ENCODE measurements around the gene SIL1. TPM values are rescaled to one million over a fixed set of nuclear protein-coding genes. Genes with fewer than 3 reads are reported as not detected.

The SIL1 gene
- total RNA-seq = 10 to 100 TPM; 20.3 to 39.2 (median 29.1) TPM

- Histone ChIP-seq H3K36me3 (no peaks in the 10 kb centered on the region), H3K4me1 (peaks cover 13 to 42% (median 33%) of the 10 kb centered on the region in 4 donors), H3K27me3 (no peaks in the 10 kb centered on the region), H3K4me3 (peak within 1 kb of the TSS; percentile 69 to 83 (median 80)), H3K27ac (replicated peaks in 1 of 4) (peak within 1 kb of the TSS; percentile 93 to 95 (median 93)), H3K9me3 (no peaks in the 10 kb centered on the region)
- WGBS = 1% methylated on average over 35 of the region's 61 CpGs
- TF ChIP-seq POLR2A (IDR thresholded peaks at IDR 0.05; ENCODE audit: low read depth) (peak; percentile 94), EP300 (IDR thresholded peaks at IDR 0.05) (no peak), CTCF (IDR thresholded peaks at IDR 0.05) (peak in 1 of 3 experiments; percentile 25), POLR2AphosphoS5 (IDR thresholded peaks at IDR 0.05) (peak; percentile 93 to 97)
- DNase-seq (ENCODE audit: extremely low spot score) = peak; percentile 99
- intact Hi-C loops (cut with DNase I) = no loop called here
Measured at GRCh38 chr5:139197710-139198669, at the start of gene SIL1. Gene SIL1 (minus strand): TSS chr5:139198368. CDS start chr5:139127843, 70,525 bp downstream.

- H3K9me3 ChIP-seq = no peaks in the 10 kb centered on the region
- no peak overlapping the region for H3K4me3 ChIP-seq
- TF ChIP-seq CTCF (IDR thresholded peaks at IDR 0.05) (no peak), POLR2A (IDR thresholded peaks at IDR 0.05; ENCODE audit: low read depth) (no peak), EP300 (IDR thresholded peaks at IDR 0.05) (no peak), POLR2AphosphoS5 (IDR thresholded peaks at IDR 0.05) (no peak)
- H3K36me3 ChIP-seq = no peaks in the 10 kb centered on the region
- intact Hi-C loops (cut with DNase I) = loop anchor here (5.0 kb wide), 1 partner anchor 39 kb away; no protein-coding TSS in a partner anchor
- no peak overlapping the region for H3K27ac ChIP-seq (replicated peaks in 1 of 4)
- DNase-seq (ENCODE audit: extremely low spot score) = no peak
- 64% methylated on average over 4 of the region's 4 CpGs for WGBS
- H3K4me1 ChIP-seq = no peaks in the 10 kb centered on the region
- H3K27me3 ChIP-seq = no peaks in the 10 kb centered on the region
Measured at GRCh38 chr5:139246394-139246793, 48.2 kb upstream of the SIL1 start.

- Histone ChIP-seq H3K27me3 (no peaks in the 10 kb centered on the region), H3K9me3 (no peaks in the 10 kb centered on the region), H3K4me1 (no peaks in the 10 kb centered on the region), H3K27ac (replicated peaks in 1 of 4) (no peak overlapping the region), H3K4me3 (no peak overlapping the region), H3K36me3 (no peaks in the 10 kb centered on the region)
- intact Hi-C loops (cut with DNase I) = loop anchor here (5.0 kb wide), 1 partner anchor 38 kb away; no protein-coding TSS in a partner anchor
- TF ChIP-seq POLR2AphosphoS5 (IDR thresholded peaks at IDR 0.05) (no peak), CTCF (IDR thresholded peaks at IDR 0.05) (no peak), EP300 (IDR thresholded peaks at IDR 0.05) (no peak), POLR2A (IDR thresholded peaks at IDR 0.05; ENCODE audit: low read depth) (no peak)
- no peak for DNase-seq (ENCODE audit: extremely low spot score)
Measured at GRCh38 chr5:139245637-139246339, 47.6 kb upstream of the SIL1 start.

- Histone ChIP-seq H3K4me3 (no peak overlapping the region), H3K36me3 (no peaks in the 10 kb centered on the region), H3K9me3 (no peaks in the 10 kb centered on the region), H3K4me1 (no peaks in the 10 kb centered on the region), H3K27me3 (no peaks in the 10 kb centered on the region), H3K27ac (replicated peaks in 1 of 4) (no peak overlapping the region)
- 69% methylated on average over 4 of the region's 4 CpGs for WGBS
- intact Hi-C loops (cut with DNase I) = no loop called here
- no peak for DNase-seq (ENCODE audit: extremely low spot score)
- TF ChIP-seq POLR2AphosphoS5 (IDR thresholded peaks at IDR 0.05) = no peak
- TF ChIP-seq EP300 (IDR thresholded peaks at IDR 0.05) = no peak
- no peak for TF ChIP-seq CTCF (IDR thresholded peaks at IDR 0.05)
- TF ChIP-seq POLR2A (IDR thresholded peaks at IDR 0.05; ENCODE audit: low read depth) = no peak
Measured at GRCh38 chr5:139243425-139243970, 45.3 kb upstream of the SIL1 start.

Measured in esophagus muscularis mucosa (tissue), 4 donors.